ENCODE results near the gene ITPR3. TPM values are rescaled to one million over a fixed set of nuclear protein-coding genes. Genes with fewer than 3 reads are reported as not detected.
A peak's percentile ranks its signal among the peaks of the same experiment; 100 is the strongest.

The ITPR3 gene
- total and polyA plus RNA-seq, 2 donors (not counting 3 experiments of a cell fraction or from before 2014, with no cell fraction given) = 28.8 to 52.2 TPM

DNA sequence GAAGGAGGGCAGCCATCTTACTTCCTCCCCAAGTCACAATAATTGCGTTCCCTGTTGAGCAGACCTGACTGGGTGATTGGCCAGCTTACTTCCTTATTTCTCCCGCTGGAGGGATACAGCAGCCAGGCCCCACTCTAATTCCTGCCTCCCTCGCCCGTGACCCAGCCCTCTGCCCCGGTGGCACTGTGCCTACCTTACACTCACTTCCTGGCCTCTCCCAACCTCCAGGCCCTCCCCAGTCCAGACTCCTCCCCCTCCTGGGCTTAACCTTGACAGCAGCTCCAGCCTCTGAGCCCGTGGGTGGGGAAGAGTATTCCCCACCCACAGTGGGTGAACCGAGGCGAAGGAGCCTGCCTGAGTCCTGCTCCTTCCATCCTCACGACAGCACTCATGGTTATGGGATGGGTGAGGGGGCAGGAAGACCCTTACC, 44.0 kb upstream of the ITPR3 start:
- dilution Hi-C loops (cut with MboI; ENCODE audit: extremely low pct_ligation_motif_present, low sequenced_read_pairs) (no loop called here), intact Hi-C loops (cut with micrococcal nuclease) (loop anchor here (5.0 to 10.0 kb wide), 2 partner anchors 125 to 262 kb away; partner anchors contain the start of genes TAPBP, ZBTB22 and ZBTB9)
- CTCF ChIA-PET = interaction anchor here (1.1 kb wide), 1 partner anchor 120 kb away, joined by 3 read pairs; no protein-coding TSS in a partner anchor
- Histone ChIP-seq H3K9ac (replicated peaks; ENCODE audit: extremely low read depth, insufficient read depth, low read length) (no peak overlapping the region), H3K9me1 (replicated peaks; ENCODE audit: control insufficient read depth, extremely low read depth, insufficient read depth, low read length) (no peaks in the 10 kb centered on the region), H4K20me1 (replicated peaks; ENCODE audit: control insufficient read depth, extremely low read depth, insufficient read depth, low read length) (no peaks in the 10 kb centered on the region), H3K4me3 (replicated peaks in 1 of 3; ENCODE audit: insufficient read depth in 1 of 3, low read depth in 1 of 3, low read length in 3 of 3) (no peak overlapping the region), H3K36me3 (ENCODE audit: control insufficient read depth in 2 of 2, extremely low read depth in 1 of 2, insufficient read depth in 2 of 2, low read length in 2 of 2) (peaks cover 11 to 27% of the 10 kb centered on the region in 2 experiments), H3K9me3 (replicated peaks; ENCODE audit: control insufficient read depth, insufficient read depth, low read length) (no peaks in the 10 kb centered on the region), H3K4me1 (ENCODE audit: control insufficient read depth, extremely low read depth, insufficient read depth, low read length) (peaks cover 17% of the 10 kb centered on the region), H3K79me2 (ENCODE audit: control insufficient read depth, insufficient read depth, low read length) (peaks cover 31% of the 10 kb centered on the region), H2AFZ (ENCODE audit: low read depth, low read length) (peak overlapping the region; percentile 41), H3K4me2 (ENCODE audit: insufficient read depth, low read length) (no peak overlapping the region), H3K27ac (ENCODE audit: insufficient read depth, low read depth, low read length) (peak overlapping the region; percentile 42), H3K27me3 (ENCODE audit: control insufficient read depth in 2 of 2, insufficient read depth in 2 of 2, low read length in 2 of 2) (no peaks in the 10 kb centered on the region)
- TF ChIP-seq POLR2AphosphoS5 (IDR thresholded peaks at IDR 0.05; ENCODE audit: insufficient read depth, low read depth, low read length) = peak; percentile 41
- TF ChIP-seq, protein P1, sequence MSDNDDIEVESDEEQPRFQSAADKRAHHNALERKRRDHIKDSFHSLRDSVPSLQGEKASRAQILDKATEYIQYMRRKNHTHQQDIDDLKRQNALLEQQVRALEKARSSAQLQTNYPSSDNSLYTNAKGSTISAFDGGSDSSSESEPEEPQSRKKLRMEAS (IDR thresholded peaks at IDR 0.05; ENCODE audit: insufficient read depth, insufficient read length) = no peak
- no TSS peak for BruUV-seq (replicated peaks)
- DNase-seq (ENCODE audit: low read depth, low spot score) (no peak), FAIRE-seq (peak; percentile 67)
- POLR2A ChIA-PET = interaction anchor here (0.9 kb wide), 1 partner anchor 147 kb away, joined by 3 read pairs; no protein-coding TSS in a partner anchor

DNA sequence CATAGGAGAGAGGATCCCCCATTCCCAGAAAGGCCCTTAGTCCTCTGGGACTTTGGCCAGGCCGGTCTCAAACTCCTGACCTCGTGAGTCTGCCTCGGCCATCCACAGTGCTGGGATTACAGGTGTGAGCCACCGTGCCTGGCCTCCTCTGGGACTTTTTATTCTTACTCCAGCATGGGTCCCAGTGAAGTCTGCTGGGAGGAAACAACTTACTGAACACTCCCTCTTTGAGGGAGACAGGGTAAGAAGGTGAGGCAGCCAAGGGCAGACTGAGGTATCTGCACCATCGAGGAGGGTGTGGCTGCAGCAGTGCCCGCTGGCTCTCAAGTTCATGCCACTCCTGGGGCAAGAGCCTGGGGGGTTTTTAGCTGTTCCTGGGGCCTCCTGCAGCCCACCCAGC, 43.4 kb upstream of the ITPR3 start:
- Histone ChIP-seq H2AFZ (ENCODE audit: low read depth, low read length) (no peak overlapping the region), H3K27ac (ENCODE audit: insufficient read depth, low read depth, low read length) (no peak overlapping the region), H3K4me3 (replicated peaks in 1 of 3; ENCODE audit: insufficient read depth in 1 of 3, low read depth in 1 of 3, low read length in 3 of 3) (no peak overlapping the region), H3K4me1 (ENCODE audit: control insufficient read depth, extremely low read depth, insufficient read depth, low read length) (peaks cover 17% of the 10 kb centered on the region), H3K36me3 (ENCODE audit: control insufficient read depth in 2 of 2, extremely low read depth in 1 of 2, insufficient read depth in 2 of 2, low read length in 2 of 2) (peaks cover 10 to 27% of the 10 kb centered on the region in 2 experiments), H3K9ac (replicated peaks; ENCODE audit: extremely low read depth, insufficient read depth, low read length) (no peak overlapping the region), H3K79me2 (ENCODE audit: control insufficient read depth, insufficient read depth, low read length) (peaks cover 31% of the 10 kb centered on the region), H3K27me3 (ENCODE audit: control insufficient read depth in 2 of 2, insufficient read depth in 2 of 2, low read length in 2 of 2) (no peaks in the 10 kb centered on the region), H3K4me2 (ENCODE audit: insufficient read depth, low read length) (no peak overlapping the region), H3K9me1 (replicated peaks; ENCODE audit: control insufficient read depth, extremely low read depth, insufficient read depth, low read length) (no peaks in the 10 kb centered on the region), H4K20me1 (replicated peaks; ENCODE audit: control insufficient read depth, extremely low read depth, insufficient read depth, low read length) (no peaks in the 10 kb centered on the region), H3K9me3 (replicated peaks; ENCODE audit: control insufficient read depth, insufficient read depth, low read length) (no peaks in the 10 kb centered on the region)
- intact Hi-C loops (cut with micrococcal nuclease) = loop anchor here (5.0 to 10.0 kb wide), 2 partner anchors 125 to 263 kb away; partner anchors contain the start of genes TAPBP, ZBTB22 and ZBTB9
- no TSS peak for BruUV-seq (replicated peaks)
- POLR2A ChIA-PET = no interaction called here
- FAIRE-seq = no peak
- TF ChIP-seq, protein P2, sequence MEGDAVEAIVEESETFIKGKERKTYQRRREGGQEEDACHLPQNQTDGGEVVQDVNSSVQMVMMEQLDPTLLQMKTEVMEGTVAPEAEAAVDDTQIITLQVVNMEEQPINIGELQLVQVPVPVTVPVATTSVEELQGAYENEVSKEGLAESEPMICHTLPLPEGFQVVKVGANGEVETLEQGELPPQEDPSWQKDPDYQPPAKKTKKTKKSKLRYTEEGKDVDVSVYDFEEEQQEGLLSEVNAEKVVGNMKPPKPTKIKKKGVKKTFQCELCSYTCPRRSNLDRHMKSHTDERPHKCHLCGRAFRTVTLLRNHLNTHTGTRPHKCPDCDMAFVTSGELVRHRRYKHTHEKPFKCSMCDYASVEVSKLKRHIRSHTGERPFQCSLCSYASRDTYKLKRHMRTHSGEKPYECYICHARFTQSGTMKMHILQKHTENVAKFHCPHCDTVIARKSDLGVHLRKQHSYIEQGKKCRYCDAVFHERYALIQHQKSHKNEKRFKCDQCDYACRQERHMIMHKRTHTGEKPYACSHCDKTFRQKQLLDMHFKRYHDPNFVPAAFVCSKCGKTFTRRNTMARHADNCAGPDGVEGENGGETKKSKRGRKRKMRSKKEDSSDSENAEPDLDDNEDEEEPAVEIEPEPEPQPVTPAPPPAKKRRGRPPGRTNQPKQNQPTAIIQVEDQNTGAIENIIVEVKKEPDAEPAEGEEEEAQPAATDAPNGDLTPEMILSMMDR (IDR thresholded peaks at IDR 0.05; ENCODE audit: extremely low read depth in 1 of 2, insufficient read depth in 1 of 2, low read depth in 1 of 2, low read length in 2 of 2) = no peak
- no peak for TF ChIP-seq GATA2 (IDR thresholded peaks at IDR 0.05; ENCODE audit: insufficient read depth, insufficient read length, low read depth, low read length)
- TF ChIP-seq MYC (IDR thresholded peaks at IDR 0.05; ENCODE audit: low read depth, low read length) = no peak
- no peak for TF ChIP-seq JUN (IDR thresholded peaks at IDR 0.05; ENCODE audit: borderline replicate concordance, insufficient read depth, insufficient read length, low read depth)
- TF ChIP-seq POLR2A (IDR thresholded peaks at IDR 0.05; ENCODE audit: low read depth, low read length) = no peak
- TF ChIP-seq FOS (IDR thresholded peaks at IDR 0.05; ENCODE audit: borderline replicate concordance, insufficient read depth, low read length) = no peak
- TF ChIP-seq, protein P1 (IDR thresholded peaks at IDR 0.05; ENCODE audit: insufficient read depth, insufficient read length) = no peak
- no peak for TF ChIP-seq POLR2AphosphoS5 (IDR thresholded peaks at IDR 0.05; ENCODE audit: insufficient read depth, low read depth, low read length)
- TF ChIP-seq EZH2 (IDR thresholded peaks at IDR 0.05; ENCODE audit: borderline replicate concordance, low read depth, low read length, severe bottlenecking) = no peak
- dilution Hi-C loops (cut with MboI; ENCODE audit: extremely low pct_ligation_motif_present, low sequenced_read_pairs) = no loop called here
- CTCF ChIA-PET = no interaction called here
- DNase-seq (ENCODE audit: low read depth, low spot score) = no peak

All from endothelial cell of umbilical vein (primary cell).